HL-60 (cell line): ENCODE data around the gene RPL3.
"Not testable (repeated sequence)": the region's sequence is repeated elsewhere in the genome, so short reads cannot be mapped to it uniquely, and the experiment has no call there.

ENCODE experiments used
- DNase-seq, 2 experiments: peaks; one replicate each; pipeline ENCODE4 v3.0.0-alpha.2; 2010 to 2020; ENCODE audit warnings: low read depth in 1 of 2, low spot score in 1 of 2
- H3K27ac ChIP-seq: fragments of 250-450 bp; sonication (Bioruptor Pico); replicated peaks from 2 replicates; pipeline ENCODE4 v1.5.1; 2020; ENCODE audit warnings: mild to moderate bottlenecking, moderate library complexity
- H3K27me3 ChIP-seq: fragments of 250-450 bp; sonication (Bioruptor Pico); 2 replicates; pipeline ENCODE4 v1.5.1; 2021; ENCODE audit warnings: mild to moderate bottlenecking, moderate library complexity; ENCODE audit not compliant: insufficient read depth, poor library complexity, severe bottlenecking
- H3K4me3 ChIP-seq: replicated peaks from 2 replicates; pipeline ENCODE4 v1.5.1; 2011; ENCODE audit warnings: mild to moderate bottlenecking, control low read depth, low read length; ENCODE audit not compliant: insufficient read depth
- GABPA ChIP-seq: IDR thresholded peaks from 2 replicates; pipeline ENCODE4 v1.6.1; 2012; ENCODE audit warnings: low read depth
- POLR2AphosphoS5 ChIP-seq: IDR thresholded peaks from 2 replicates; pipeline ENCODE4 v1.6.1; 2012; ENCODE audit warnings: low read depth
- SPI1 ChIP-seq: IDR thresholded peaks from 2 replicates; pipeline ENCODE4 v1.6.1; 2012; ENCODE audit warnings: low read depth, mild to moderate bottlenecking, borderline replicate concordance
- TF ChIP-seq, protein P1 (sequence below): IDR thresholded peaks from 2 replicates; pipeline ENCODE4 v1.6.1; 2012; ENCODE audit warnings: low read depth; ENCODE audit not compliant: insufficient replicate concordance
- TF ChIP-seq, protein P2 (sequence below): IDR thresholded peaks from one replicate; pipeline ENCODE4 v1.5.1; 2011; ENCODE audit warnings: low read length, control low read depth, inconsistent platforms; ENCODE audit not compliant: insufficient read depth

Gene RPL3

DNA sequence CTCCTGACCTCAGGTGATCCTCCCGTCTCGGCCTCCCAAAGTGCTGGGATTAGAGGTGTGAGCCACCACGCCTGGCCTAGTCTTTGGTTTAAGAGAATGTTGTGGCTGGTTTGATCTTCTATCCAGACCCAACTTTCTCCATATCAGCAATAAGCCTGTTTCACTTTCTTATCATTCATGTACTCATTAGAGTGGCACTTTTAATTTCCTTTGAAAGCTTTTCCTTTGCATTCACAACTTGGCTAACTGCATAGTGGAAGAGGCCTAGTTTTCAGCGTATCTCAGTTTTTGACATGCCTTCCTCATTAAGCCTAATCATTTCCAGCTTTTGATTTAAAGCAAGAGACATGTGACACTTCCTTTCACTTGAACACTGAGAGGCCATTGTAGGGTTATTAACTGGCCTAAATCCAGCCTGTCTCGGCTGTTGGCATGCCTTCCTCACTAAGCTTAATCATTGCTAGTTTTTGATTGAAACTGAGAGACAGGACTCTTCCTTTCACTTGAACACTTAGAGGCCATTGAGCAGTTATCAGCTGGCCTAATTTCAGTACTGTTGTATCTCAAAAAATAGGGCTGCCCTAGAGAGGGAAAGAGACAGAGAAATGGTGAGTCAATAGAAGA is 13.1 kb upstream of the RPL3 start:
- H3K4me3 ChIP-seq, result no peak overlapping the region
- H3K27ac ChIP-seq, result peak overlapping the region; percentile 38; the same call in 1 of the 2 replicates
- no peaks in the 10 kb centered on the region for H3K27me3 ChIP-seq
- no peak for DNase-seq
- TF ChIP-seq GABPA (no peak), SPI1 (no peak), POLR2AphosphoS5 (no peak)
- TF ChIP-seq, protein P1, sequence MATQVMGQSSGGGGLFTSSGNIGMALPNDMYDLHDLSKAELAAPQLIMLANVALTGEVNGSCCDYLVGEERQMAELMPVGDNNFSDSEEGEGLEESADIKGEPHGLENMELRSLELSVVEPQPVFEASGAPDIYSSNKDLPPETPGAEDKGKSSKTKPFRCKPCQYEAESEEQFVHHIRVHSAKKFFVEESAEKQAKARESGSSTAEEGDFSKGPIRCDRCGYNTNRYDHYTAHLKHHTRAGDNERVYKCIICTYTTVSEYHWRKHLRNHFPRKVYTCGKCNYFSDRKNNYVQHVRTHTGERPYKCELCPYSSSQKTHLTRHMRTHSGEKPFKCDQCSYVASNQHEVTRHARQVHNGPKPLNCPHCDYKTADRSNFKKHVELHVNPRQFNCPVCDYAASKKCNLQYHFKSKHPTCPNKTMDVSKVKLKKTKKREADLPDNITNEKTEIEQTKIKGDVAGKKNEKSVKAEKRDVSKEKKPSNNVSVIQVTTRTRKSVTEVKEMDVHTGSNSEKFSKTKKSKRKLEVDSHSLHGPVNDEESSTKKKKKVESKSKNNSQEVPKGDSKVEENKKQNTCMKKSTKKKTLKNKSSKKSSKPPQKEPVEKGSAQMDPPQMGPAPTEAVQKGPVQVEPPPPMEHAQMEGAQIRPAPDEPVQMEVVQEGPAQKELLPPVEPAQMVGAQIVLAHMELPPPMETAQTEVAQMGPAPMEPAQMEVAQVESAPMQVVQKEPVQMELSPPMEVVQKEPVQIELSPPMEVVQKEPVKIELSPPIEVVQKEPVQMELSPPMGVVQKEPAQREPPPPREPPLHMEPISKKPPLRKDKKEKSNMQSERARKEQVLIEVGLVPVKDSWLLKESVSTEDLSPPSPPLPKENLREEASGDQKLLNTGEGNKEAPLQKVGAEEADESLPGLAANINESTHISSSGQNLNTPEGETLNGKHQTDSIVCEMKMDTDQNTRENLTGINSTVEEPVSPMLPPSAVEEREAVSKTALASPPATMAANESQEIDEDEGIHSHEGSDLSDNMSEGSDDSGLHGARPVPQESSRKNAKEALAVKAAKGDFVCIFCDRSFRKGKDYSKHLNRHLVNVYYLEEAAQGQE, result no peak
- TF ChIP-seq, protein P2, sequence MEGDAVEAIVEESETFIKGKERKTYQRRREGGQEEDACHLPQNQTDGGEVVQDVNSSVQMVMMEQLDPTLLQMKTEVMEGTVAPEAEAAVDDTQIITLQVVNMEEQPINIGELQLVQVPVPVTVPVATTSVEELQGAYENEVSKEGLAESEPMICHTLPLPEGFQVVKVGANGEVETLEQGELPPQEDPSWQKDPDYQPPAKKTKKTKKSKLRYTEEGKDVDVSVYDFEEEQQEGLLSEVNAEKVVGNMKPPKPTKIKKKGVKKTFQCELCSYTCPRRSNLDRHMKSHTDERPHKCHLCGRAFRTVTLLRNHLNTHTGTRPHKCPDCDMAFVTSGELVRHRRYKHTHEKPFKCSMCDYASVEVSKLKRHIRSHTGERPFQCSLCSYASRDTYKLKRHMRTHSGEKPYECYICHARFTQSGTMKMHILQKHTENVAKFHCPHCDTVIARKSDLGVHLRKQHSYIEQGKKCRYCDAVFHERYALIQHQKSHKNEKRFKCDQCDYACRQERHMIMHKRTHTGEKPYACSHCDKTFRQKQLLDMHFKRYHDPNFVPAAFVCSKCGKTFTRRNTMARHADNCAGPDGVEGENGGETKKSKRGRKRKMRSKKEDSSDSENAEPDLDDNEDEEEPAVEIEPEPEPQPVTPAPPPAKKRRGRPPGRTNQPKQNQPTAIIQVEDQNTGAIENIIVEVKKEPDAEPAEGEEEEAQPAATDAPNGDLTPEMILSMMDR, result no peak

DNA sequence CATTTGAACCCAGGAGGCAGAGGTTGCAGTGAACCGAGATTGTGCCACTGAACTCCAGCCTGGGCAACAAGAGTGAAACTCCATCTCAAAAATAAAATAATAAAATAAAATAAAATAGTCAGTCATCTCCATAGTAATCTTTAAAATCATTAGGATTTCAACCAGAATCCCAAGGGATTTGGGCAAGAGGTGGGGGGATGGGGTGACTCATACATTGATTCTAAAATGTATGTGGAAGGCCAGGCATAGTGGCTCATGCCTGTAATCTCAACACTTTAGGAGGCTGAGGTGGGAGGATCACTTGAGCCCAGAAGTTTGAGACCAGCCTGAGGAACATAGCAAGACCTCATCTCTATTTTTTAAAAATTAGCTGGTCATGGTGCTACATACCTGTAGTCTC is 11.1 kb upstream of the RPL3 start:
- H3K4me3 ChIP-seq, DNase-seq, H3K27ac ChIP-seq, H3K27me3 ChIP-seq: not testable (repeated sequence)

DNA sequence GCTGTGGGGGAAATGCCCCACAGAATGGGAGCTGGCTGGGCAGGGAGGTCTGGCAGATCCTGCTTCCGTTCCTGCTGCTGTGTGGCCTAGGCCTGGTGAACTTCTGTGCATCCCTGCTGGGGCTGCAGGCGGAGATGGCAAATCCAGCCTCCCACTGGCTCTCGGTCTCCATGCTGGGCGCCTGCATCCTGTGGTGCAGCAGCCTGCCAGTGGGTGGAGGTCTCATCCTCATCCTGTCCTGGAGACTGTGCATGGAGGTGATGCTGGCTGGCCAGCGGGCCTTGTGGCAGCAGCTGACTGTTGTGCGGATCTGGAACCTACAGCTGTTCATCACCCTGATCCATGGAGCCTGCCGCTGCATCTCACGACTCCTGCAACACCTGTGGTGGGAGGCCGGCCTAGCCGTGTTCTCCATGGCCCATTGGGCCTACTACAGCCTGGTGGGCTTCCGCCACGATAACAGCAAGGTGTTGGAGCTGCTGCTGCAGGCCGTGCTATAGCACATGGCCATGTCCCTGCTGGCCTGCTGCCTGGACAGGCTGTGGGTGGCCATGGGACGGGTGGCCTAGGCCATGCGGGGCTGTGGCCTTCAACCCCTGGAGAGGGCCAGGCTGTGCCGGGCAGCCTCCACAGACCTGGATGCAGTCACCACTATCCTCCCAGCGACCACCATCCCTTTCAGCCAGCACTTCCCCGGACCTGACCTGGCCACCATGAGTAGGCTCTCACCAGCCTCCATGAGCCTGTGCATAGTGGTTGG is 8.8 kb upstream of the RPL3 start:
- no peaks in the 10 kb centered on the region for H3K27me3 ChIP-seq
- no peak for DNase-seq
- no peak overlapping the region for H3K4me3 ChIP-seq
- no peak overlapping the region for H3K27ac ChIP-seq
- no peak for TF ChIP-seq SPI1
- TF ChIP-seq, protein P2, result no peak
- no peak for TF ChIP-seq POLR2AphosphoS5
- no peak for TF ChIP-seq GABPA
- TF ChIP-seq, protein P1, result no peak

DNA sequence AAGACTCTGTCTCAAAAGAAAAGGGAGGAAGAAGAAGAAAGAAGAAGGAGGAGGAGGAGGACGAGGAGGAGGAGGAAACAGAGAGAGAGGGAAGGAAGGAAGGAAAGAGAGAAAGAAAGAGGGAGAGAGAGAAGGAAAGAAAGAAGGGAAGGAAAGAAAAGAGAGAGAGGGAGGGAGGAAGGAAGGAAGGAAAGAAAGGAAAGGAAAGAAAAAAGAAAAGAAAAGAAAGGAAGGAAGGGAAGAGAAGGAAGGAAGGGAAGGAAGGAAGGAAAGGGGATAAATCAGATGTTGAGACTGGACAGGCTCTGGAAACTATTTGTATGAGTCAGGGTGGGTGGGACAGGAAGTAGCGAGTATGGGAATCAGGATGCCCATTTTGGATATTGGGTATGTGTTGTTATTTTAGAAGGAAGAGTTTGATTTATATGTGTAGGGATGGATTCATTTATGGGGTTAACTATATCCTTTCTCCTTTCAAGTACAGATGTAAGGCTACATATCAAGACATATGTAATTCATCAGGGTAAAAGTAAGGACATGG is 6.0 kb upstream of the RPL3 start:
- DNase-seq, result no peak
- no peak overlapping the region for H3K4me3 ChIP-seq

More for the DNA sequence above, 6.0 kb upstream of the RPL3 start:
- H3K27ac ChIP-seq, result no peak overlapping the region
- no peaks in the 10 kb centered on the region for H3K27me3 ChIP-seq
- TF ChIP-seq SPI1 (no peak), GABPA (no peak), POLR2AphosphoS5 (no peak)
- TF ChIP-seq, protein P1, result no peak
- TF ChIP-seq, protein P2, result no peak
